Transverse colon (tissue), 4 donors: ENCODE results near the gene GDPGP1.

Source experiments
- CTCF ChIP-seq, 5 experiments: fragments of 200-600 bp in 3 of 5; fragments of 450-650 bp in 2 of 5; sonication (generic) in 3 of 5; IDR thresholded peaks; 1 replicate in 2 of 5; 2 replicates in 3 of 5; pipeline ENCODE4 v1.5.1; 2016 to 2017; ENCODE audit warnings: antibody characterized with exemption in 5 of 5, inconsistent platforms in 3 of 5, mild to moderate bottlenecking in 2 of 5, moderate library complexity in 1 of 5
- EP300 ChIP-seq: sonication (generic); formaldehyde crosslinking; IDR thresholded peaks from one replicate; pipeline ENCODE4 v1.6.1; 2017; ENCODE audit warnings: antibody characterized with exemption, low read depth
- POLR2A ChIP-seq: fragments of 450-650 bp; IDR thresholded peaks from one replicate; pipeline ENCODE4 v1.6.1; 2016; ENCODE audit warnings: antibody characterized with exemption, mild to moderate bottlenecking, moderate library complexity
- POLR2AphosphoS5 ChIP-seq, 3 donors: sonication (generic); formaldehyde crosslinking; IDR thresholded peaks; one replicate each; pipeline ENCODE4 v1.6.1; 2016; ENCODE audit warnings: antibody characterized with exemption in 3 of 3

GRCh38 chr15:90201944-90202375 is 32.0 kb upstream of the GDPGP1 start:
- no peak for TF ChIP-seq CTCF (IDR thresholded peaks at IDR 0.05)
- no peak for TF ChIP-seq POLR2AphosphoS5 (IDR thresholded peaks at IDR 0.05)
- TF ChIP-seq POLR2A: no peak
- no peak for TF ChIP-seq EP300
